Measurements from ENCODE around the gene AGK.
"Not testable (repeated sequence)": the region's sequence is repeated elsewhere in the genome, so short reads cannot be mapped to it uniquely, and the experiment has no call there.

Gene AGK

GRCh38 chr7:141640239-141640840, 89.1 kb downstream of the AGK start:
- in situ Hi-C loops (cut with MboI; ENCODE audit: low sequenced_read_pairs): no loop called here

GRCh38 chr7:141641876-141642275, 90.7 kb downstream of the AGK start:
- in situ Hi-C loops (cut with MboI; ENCODE audit: low sequenced_read_pairs): no loop called here

- in situ Hi-C loops (cut with MboI; ENCODE audit: low sequenced_read_pairs): no loop called here
Measured at GRCh38 chr7:141645188-141645587, 94.0 kb downstream of the AGK start.

DNA sequence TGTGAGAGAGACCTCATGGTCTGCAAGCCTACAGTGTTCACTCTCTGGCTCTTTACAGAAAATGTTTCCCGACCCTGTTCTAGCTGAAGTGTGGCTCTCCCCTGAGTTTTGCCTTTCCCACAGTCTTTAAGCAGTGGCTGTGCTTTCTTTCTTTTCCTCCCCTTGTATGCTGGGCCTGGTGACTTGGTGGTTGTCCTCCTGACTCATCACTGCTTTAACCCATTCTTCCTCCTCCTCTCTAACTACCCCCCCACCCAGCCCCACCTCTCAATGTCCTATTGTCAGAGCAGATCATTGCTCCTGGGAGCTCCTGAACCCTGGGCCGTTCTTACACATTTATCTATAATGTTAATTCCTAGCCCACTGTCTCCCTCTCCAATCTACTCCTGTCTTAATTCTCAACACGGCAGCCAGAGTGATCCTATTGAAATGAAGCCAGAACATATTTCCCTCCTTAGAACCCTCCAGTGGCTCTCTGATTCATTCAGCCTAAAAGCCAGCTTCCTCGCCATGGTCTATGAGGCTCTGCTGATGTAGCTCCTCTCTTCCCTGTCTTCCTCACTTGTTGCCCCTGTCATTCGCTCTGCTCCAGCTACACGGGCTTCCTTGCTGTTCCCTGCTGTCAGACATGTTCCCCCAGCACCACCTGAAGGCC, 95.7 kb downstream of the AGK start:
- in situ Hi-C loops (cut with MboI; ENCODE audit: low sequenced_read_pairs): no loop called here

DNA sequence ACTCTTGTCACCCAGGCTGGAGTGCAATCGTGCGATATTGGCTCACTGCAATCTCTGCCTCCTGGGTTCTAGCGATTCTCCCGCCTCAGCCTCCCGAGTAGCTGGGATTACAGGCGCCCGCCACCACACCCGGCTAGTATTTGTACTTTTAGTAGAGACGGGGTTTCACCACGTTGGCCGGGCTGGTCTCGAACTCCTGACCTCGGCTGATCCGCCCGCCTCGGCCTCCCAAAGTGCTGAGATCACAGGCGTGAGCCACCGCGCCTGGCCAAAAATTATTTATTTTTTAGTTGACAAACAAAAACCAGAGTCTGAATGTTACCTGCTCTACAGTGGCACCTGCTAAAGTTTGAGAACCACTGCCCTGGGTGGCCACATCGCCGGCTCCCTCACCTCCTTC, 96.5 kb downstream of the AGK start:
- in situ Hi-C loops (cut with MboI; ENCODE audit: low sequenced_read_pairs): not testable (repeated sequence)

DNA sequence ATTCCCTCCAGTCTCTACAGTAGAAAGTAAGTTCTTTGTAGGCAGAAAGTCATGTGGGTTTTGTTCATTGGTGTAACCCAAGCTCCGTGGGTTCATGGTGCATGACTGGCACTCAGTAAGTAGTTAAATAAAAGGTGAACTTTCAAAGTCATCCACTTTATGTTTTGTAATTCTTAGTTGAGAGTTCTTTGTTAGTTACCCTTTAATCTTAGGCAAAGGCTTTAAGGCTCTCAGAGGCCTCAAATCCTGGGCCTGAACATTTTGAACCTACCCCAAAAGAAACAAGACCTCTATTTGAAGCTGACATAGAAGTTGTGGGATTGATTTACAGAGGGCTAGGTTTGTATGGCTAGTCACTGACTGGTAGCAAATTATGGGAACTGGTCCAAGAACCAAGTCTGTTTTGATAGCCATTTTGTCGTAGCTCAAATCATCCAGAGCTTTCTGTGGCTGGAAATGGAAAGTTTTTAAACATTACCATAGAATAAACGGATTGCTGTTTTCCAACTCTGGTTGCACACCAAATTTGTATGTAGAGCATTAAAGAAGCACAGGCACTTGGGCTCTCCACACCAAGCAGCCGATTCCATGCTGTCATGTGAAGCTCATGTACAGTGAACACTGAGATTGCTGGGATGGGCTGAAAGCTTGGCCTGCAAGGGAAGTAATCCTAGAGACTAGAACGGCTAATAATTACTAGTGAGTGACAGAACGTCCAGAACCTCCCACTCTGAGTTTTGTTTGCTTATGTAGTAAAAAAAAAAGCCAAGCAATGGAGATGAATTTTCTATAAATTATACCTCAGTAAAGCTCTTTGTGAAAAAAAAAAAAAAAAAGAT, 97.3 kb downstream of the AGK start:
- in situ Hi-C loops (cut with MboI; ENCODE audit: low sequenced_read_pairs): no loop called here

- in situ Hi-C loops (cut with MboI; ENCODE audit: low sequenced_read_pairs): no loop called here
Measured at GRCh38 chr7:141649137-141649864, 98.1 kb downstream of the AGK start.

DNA sequence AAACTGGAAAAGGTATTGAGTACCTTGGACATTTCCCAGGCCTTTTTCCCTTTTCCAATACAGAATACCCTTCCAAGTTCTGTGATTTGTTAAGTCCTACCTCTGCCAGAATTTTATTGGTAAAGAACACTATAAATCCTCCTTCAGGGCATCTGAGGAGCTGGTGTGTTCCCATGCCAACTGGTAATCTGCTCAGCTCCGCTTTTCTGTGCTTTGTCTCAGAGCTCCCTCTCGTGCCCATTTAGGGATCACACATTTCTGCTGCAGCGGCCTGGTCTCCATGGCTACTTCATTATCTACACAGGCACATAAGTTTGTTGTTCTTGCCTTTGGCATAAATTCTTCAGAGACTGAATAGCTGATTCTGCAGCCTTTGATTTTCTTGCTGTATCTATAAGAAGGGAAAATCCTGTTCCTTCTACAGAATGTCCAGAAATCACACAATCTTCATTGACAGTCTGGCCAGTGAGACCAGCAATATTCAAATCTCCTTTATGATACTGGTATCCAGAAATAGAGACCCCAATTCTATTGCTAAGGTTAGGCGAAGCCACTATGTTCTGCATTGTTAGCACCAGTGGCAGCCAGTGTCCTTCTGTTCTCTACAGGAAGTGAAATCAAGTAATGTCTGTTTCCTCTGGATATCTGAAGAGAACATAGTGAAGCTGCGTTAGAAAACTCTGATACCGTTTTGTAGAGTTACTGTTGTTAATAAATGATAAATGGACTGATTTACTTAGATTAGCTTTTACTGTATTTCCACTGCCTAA, 98.8 kb downstream of the AGK start:
- in situ Hi-C loops (cut with MboI; ENCODE audit: low sequenced_read_pairs): no loop called here

DNA sequence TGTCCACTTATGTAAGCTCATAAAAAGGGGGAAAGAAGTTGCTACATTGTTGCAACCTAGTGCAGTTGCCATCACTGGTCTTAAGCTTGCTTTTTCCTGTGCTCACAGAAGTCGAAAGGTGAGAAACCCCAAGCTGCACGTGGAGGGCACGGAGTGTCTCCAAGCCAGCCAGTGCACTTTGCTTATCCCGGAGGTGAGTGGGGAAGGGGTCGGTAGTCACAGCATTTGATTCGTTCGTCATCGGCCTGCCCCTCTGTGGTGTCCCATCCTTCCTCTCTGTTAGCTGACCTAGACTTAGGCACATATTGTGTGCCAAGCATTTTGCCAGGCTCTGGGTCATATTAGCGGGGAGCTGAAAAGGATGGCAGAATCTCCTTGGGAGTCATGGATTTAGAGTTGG, 100.2 kb downstream of the AGK start:
- in situ Hi-C loops (cut with MboI; ENCODE audit: low sequenced_read_pairs): no loop called here

- in situ Hi-C loops (cut with MboI; ENCODE audit: low sequenced_read_pairs): no loop called here
Measured at GRCh38 chr7:141652691-141653090, 101.5 kb downstream of the AGK start.

GRCh38 chr7:141654551-141654950, 103.3 kb downstream of the AGK start:
- in situ Hi-C loops (cut with MboI; ENCODE audit: low sequenced_read_pairs): no loop called here

GRCh38 chr7:141659501-141659900, 108.3 kb downstream of the AGK start:
- in situ Hi-C loops (cut with MboI; ENCODE audit: low sequenced_read_pairs): no loop called here

DNA sequence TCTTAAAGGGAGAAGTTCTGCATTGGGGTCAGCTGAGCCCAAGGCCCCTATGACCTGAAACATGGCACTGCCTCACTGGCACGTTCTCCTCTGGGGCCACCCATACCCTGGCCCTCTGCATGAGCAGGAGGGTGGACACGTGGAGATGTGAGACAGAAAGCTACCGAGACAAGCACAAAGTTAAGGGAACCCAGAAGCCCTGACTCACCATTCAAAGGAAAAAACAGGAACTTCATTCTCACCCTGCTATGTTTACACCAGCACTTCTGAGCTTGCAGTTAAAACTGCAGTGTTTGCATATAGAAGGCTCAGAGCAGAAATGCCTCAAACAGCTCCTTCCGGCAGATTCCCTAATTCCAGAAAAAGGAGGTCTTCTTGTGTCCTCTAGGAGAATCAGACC, 109.0 kb downstream of the AGK start:
- in situ Hi-C loops (cut with MboI; ENCODE audit: low sequenced_read_pairs): no loop called here

GRCh38 chr7:141663081-141663849, 112.1 kb downstream of the AGK start:
- in situ Hi-C loops (cut with MboI; ENCODE audit: low sequenced_read_pairs): no loop called here

DNA sequence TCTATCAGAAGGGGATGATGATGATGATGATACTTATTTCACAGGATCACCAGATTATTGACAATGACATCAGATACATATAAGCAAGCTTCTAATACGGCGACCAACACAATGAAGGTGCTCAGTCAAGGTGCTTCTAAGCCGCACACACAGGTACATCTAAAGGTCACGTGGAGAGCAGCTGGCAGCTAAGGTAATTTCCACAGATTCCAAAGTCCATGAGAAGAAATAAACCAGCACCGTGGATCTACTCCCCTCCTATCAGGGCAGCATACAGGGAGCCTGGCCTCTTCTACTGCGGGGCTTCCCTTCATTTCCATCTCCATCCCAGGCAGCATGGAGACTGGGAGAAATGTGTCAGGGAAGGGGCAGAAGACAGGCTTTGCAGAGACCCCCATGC, 113.2 kb downstream of the AGK start:
- in situ Hi-C loops (cut with MboI; ENCODE audit: low sequenced_read_pairs): no loop called here

- in situ Hi-C loops (cut with MboI; ENCODE audit: low sequenced_read_pairs): no loop called here
Measured at GRCh38 chr7:141665208-141666035, 114.2 kb downstream of the AGK start.

- in situ Hi-C loops (cut with MboI; ENCODE audit: low sequenced_read_pairs): no loop called here
Measured at GRCh38 chr7:141666071-141666470, 114.9 kb downstream of the AGK start.

GRCh38 chr7:141668853-141669252, 117.6 kb downstream of the AGK start:
- in situ Hi-C loops (cut with MboI; ENCODE audit: low sequenced_read_pairs): no loop called here
